Islet of Langerhans (tissue), 1 donor: ENCODE measurements around the gene SERPINA6.
A peak's percentile ranks its signal among the peaks of the same experiment; 100 is the strongest.
"Not testable (repeated sequence)": the region's sequence is repeated elsewhere in the genome, so short reads cannot be mapped to it uniquely, and the experiment has no call there.

ENCODE experiments used
- FAIRE-seq: peaks from one replicate; lab custom pipeline; 2011; peaks lifted over from hg19 to GRCh38; lab: Jason Lieb, UNC

SERPINA6 gene

DNA sequence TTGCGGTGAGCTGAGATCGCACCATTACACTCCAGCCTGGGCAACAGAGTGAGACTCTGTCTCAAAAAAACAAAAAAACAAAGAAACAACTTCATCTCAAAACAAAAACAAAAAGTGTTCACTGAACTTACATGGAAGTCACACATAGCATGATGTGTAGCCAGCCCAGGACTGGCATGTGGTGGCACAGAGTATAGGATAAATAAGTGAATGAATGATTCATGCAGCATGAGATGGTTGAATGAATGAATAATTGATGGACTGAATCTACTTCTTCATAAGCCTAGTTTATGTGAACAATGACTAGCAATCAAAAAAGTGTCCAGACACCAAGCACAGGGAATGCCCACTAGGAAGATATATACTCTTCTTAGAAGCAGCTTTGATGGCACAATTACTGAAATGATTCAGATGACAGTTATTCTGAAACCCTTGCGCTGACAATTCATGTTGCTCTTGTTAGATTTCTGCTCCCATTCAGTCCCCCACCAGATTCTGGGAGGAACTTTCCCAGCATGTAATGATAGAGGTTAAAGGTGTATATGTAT is 31.6 kb upstream of the SERPINA6 start:
- no peak for FAIRE-seq

GRCh38 chr14:94354190-94354589 is 31.1 kb upstream of the SERPINA6 start:
- not testable (repeated sequence) for FAIRE-seq

- FAIRE-seq, result no peak
Measured at GRCh38 chr14:94349276-94349675, 26.1 kb upstream of the SERPINA6 start.

GRCh38 chr14:94348836-94349235 is 25.7 kb upstream of the SERPINA6 start:
- no peak for FAIRE-seq

DNA sequence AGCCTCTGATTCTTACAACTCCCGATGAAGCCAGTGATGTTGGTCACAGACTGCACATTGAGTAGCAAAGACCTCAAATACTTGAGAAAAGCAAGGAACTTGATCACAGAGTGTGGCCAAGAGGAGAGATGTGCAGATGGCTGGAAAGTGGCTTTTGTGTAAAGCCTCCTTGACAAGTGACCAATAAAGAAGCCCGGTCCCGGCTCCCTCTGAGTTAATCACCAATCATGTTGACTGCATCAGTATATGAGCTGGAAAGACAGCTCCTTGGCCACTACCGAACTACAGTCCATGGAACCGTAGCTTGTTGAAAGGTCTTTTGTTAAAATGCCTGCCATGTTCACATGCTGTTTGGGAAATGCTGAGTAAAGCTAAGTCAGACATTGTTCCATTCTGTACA is 23.7 kb upstream of the SERPINA6 start:
- no peak for FAIRE-seq

GRCh38 chr14:94346065-94346786 is 23.1 kb upstream of the SERPINA6 start:
- FAIRE-seq, result not testable (repeated sequence)

DNA sequence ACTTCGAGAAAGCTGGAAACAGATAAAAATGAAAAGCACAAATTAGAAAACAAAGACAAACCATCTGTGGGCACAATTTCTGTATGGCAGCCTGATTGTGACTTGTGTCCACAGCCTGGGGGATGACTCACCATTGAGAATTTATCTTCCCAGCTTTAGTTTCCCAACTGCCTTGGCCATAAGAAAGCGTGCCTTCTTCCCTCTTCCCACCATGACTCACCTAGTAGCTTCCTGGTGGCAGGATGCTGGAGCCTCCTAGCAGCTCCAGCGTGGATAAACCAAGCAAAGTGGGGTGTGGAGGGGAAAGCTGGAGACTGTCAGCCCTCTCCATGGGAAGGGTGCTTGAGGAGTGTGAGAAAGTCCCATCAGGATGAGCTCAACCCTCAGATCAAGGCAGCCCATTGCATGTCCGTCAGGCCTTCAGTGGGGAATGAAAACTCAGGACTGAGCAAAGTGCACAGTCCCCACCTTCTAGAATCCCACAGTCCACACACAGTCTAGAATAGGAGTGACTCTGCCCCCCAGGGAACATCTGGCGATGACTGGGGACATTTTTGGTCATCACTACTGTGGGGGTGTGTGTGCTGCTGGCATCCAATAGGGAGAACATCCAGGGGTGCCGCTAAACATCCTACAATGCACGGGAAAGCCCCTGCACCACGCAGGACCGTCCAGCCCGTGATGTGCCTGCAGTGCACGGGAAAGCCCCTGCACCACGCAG is 22.4 kb upstream of the SERPINA6 start:
- no peak for FAIRE-seq

GRCh38 chr14:94344389-94344788 is 21.3 kb upstream of the SERPINA6 start:
- FAIRE-seq, result no peak

DNA sequence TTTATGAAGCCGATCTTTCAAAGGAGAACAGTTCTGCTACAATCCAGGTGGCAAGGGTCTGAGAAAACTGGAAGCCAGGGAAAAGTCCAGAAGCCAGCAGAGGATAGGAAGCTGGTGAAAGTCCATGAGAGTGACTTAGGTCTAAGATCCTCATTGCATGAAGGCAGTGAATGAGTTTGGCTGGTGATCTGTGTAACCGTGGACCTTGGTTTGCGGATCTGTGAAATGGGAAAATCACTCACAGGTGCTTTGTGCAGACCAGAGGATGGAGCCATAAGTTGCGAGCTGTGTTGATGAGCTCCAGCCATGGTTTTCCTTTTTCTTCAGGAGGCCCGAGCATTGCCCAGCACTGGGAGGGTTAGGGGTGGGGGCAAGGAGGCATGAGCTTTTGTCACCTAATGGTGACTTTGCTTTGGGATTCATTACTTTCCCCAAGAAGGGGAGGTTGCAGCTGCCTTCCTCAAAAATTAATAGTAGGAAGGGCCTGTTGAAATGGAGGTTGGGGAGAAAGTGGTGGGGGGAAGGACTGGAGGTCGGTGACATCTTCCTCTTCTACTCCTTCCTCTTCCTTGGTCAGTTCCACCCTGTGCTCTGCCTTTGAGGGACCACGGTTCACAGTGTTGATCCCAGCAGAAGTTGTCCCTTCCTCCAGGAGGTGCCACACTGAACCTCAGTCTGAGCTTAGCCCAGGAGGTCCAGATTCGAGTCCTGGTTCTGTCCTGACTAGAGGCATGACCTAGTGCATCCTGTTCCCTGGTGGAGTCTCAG is 20.3 kb upstream of the SERPINA6 start:
- no peak for FAIRE-seq

DNA sequence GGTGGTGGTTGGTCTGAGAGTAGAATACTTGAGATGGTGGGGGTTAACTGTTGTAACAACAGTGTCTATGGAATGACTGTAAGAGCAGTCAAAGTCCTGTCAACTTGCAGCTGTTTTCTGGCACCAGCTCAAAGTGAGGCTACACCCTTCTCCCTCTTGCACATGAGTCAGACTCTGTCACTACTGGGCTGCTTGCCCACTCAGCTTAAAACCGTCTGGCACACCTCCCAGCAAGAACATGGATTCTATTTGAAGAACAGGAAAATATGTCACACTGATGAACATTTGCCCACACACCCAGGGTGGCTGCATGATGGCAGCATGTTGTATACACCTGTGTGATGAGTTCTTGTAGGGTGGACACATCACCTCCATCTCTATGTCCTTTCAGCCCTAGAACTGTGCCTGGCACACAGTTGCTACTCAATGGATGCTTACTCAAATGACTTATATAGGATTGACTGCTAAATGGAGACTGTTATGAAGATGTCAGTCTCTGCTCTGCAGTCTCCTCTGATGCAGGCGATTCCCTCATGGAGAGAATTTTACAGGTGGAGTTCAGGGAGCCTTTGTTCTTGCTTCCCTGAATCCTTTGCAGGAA is 19.3 kb upstream of the SERPINA6 start:
- FAIRE-seq, result peak; percentile 85

- FAIRE-seq, result no peak
Measured at GRCh38 chr14:94341656-94342333, 18.7 kb upstream of the SERPINA6 start.

- no peak for FAIRE-seq
Measured at GRCh38 chr14:94340533-94340932, 17.4 kb upstream of the SERPINA6 start.

DNA sequence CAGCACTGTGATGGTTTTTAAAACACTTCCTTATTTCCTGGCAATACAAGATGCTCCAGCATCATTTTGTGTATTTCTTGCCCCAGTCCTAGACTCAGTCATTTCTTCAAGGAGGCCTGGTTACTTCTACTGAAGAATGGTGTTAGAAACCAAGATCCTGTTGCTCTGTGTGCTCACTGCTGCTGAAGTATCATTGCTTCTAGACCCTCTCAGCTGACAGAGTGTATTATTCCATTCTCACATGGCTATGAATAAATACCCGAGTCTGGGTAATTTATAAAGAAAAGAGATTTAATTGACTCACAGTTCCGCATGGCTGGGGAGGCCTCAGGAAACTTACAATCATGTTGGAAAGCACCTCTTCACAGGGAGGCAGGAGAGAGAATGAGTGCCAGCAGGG is 14.9 kb upstream of the SERPINA6 start:
- no peak for FAIRE-seq

DNA sequence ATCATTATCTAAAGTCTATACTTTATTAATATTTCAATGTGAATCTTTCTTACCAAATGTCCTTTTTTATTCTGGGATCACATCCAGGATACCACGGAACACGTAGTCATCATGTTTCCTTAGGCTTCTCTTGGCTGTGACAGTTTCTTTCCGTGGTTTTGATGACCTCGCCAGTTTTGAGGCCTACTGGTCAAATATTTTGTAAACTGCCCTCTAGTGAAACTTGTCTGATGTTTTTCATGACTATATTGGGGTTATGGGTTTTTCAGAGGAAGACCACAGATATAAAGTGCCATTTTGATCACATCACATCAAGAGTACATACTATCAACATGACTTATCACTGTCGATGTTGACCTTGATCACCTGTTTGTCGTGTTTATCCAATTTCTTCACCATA is 14.1 kb upstream of the SERPINA6 start:
- FAIRE-seq, result no peak

DNA sequence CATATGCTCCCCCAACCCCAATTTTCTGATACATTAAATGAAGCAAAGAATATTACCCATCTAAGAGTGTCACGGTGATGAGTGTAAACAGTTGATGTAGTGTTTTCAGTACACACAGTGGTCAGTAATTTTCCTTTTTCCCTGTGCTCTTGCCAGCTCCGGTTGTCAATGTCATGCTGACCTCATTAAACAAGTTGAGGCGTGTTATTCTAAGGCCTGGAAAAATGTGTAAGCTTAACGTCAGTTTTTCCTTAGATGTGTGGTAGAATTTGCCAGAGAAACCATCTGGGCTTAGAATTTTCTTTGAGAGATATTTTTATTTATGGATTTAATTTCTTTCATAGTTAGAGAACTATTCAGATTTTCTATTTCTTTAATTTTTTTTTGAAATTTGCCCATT is 11.7 kb upstream of the SERPINA6 start:
- peak; percentile 85 for FAIRE-seq

- FAIRE-seq, result no peak
Measured at GRCh38 chr14:94332587-94332986, 9.5 kb upstream of the SERPINA6 start.

DNA sequence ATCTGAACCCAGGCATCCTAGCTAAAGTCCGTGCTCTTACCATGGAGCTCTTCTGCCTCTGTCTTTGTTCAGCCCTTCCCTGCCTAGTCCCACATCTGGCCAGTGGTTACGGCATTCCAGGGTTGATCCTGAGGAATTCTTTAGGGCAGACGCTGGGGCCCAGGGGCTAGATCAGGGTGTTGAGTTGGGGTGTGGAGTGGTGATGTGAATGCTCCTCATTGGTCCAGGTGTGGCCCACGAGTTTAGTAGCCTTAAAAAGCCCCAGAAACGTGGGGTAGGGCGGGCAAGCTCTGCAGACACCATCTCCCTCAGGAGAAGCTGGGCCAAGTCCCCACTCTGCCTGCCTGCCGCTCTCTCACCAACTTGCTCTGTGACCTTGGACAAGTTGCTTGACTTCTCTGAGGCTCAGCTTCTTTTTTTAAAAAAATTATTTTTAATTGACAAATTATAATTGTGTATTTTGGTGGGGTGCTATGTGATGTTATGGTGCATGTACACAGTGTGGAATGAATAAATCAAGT is 9.0 kb upstream of the SERPINA6 start:
- FAIRE-seq, result no peak

GRCh38 chr14:94331462-94331861 is 8.3 kb upstream of the SERPINA6 start:
- FAIRE-seq, result no peak

DNA sequence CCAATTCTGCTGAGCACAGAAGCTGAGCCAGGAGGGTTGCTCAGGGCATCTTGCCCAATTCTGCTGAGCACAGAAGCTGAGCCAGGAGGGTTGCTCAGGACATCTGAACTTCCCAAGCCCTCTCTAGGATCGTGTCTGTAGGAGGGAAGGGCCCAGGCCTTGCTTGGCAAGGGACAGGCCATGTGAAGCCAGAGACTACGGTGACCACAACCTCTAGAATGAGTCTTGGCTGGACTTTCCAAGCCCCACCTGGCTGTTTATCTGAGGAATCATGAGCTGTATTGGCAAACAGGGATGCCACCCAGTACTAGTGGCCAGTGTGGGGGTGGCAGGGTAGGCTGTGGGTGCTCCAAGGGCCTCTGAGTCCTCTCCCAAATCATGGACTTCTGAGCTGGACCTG is 7.7 kb upstream of the SERPINA6 start:
- FAIRE-seq, result no peak

- no peak for FAIRE-seq
Measured at GRCh38 chr14:94330432-94330831, 7.3 kb upstream of the SERPINA6 start.

GRCh38 chr14:94329857-94330256 is 6.7 kb upstream of the SERPINA6 start:
- no peak for FAIRE-seq

GRCh38 chr14:94328196-94328595 is 5.1 kb upstream of the SERPINA6 start:
- no peak for FAIRE-seq
